Measurements from ENCODE around the gene AOPEP. TPM values are rescaled to one million over a fixed set of nuclear protein-coding genes. Genes with fewer than 3 reads are reported as not detected.

The AOPEP gene
- total RNA-seq, 1 experiment from 2014 or later = 36.4 TPM

DNA sequence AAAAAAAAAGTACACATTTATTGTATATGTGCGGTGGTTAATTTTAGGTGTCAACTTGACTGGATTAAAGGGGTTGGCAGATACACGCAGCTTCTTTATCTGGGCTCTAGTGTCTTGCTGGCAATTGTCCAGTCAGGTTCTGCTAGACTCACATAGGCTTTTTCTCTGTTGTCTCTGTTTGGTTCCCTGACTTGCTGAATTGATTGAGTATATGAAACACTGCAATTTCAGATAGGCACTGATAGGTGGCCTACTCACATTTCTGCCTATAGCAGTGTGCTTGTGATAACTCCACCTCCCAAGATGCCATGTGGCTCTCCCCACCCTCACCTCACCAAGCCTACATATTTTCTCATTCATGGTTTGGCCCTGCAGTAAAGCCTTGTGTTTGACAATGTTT, 52.5 kb downstream of the AOPEP start:
- Histone ChIP-seq H3K27me3 (ENCODE audit: control insufficient read depth, insufficient read depth, low read length) (no peaks in the 10 kb centered on the region), H3K36me3 (ENCODE audit: control insufficient read depth, insufficient read depth, low read length) (no peaks in the 10 kb centered on the region; the same call in 1 of the 2 replicates), H3K27ac (ENCODE audit: low read length) (no peak overlapping the region; the same call in 1 of the 2 replicates), H3K4me1 (ENCODE audit: control insufficient read depth, insufficient read depth, low read length) (peaks cover 22% of the 10 kb centered on the region), H3K9me3 (ENCODE audit: control insufficient read depth, insufficient read depth, low read depth, low read length) (no peaks in the 10 kb centered on the region), H3K4me3 (ENCODE audit: low read depth in 2 of 2, low read length in 2 of 2) (no peak overlapping the region)
- intact Hi-C loops (cut with micrococcal nuclease; ENCODE audit: unreplicated experiment) (no loop called here), in situ Hi-C loops (cut with HindIII; ENCODE audit: low pct_unique_long_range_greater_than_20kb, low sequenced_read_pairs) (no loop called here)
- ChIA-PET CTCF (no interaction called here), POLR2A (no interaction called here)
- TF ChIP-seq REST (IDR thresholded peaks at IDR 0.05; ENCODE audit: insufficient read depth in 1 of 2, low read depth in 2 of 2, low read length in 1 of 2) (no peak), CTCF (IDR thresholded peaks at IDR 0.05) (no peak), SIN3A (IDR thresholded peaks at IDR 0.05; ENCODE audit: borderline replicate concordance, insufficient read depth, low read depth, low read length) (no peak), POLR2AphosphoS5 (IDR thresholded peaks at IDR 0.05; ENCODE audit: low read depth, low read length) (no peak)
- BruUV-seq (replicated peaks) = no TSS peak
- no peak for ATAC-seq
- no peak for DNase-seq (ENCODE audit: low read depth, low spot score)

DNA sequence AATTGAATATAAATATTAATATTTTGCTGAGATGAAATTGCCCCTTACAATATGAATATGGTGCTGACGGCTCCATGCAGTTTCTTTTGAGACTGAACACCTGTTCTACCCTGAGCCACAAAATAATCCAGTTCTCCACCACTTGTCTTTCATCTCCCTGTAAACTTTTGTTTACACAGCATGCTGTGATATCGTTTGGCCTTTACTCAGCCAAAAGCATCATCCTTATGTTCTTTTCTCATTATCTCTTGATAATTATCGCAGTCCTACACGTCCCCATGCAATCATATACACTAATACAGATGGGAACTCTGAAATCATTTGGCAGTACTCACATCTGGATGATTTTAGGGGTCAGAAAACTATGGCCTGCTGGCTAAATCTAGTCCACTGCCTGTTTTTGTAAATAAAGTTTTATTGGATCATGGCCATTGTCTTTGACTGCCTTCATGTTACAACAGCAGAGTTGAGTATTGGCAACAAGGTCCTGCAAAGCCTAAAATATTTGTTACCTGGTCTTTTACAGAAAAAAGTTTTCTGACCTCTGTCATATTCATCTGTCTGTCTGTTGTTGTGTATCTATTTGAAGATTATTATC, 53.3 kb downstream of the AOPEP start:
- Histone ChIP-seq H3K27me3 (ENCODE audit: control insufficient read depth, insufficient read depth, low read length) (no peaks in the 10 kb centered on the region), H3K27ac (ENCODE audit: low read length) (peak overlapping the region; percentile 2; the same call in 1 of the 2 replicates), H3K9me3 (ENCODE audit: control insufficient read depth, insufficient read depth, low read depth, low read length) (no peaks in the 10 kb centered on the region), H3K4me1 (ENCODE audit: control insufficient read depth, insufficient read depth, low read length) (peaks cover 23% of the 10 kb centered on the region), H3K36me3 (ENCODE audit: control insufficient read depth, insufficient read depth, low read length) (no peaks in the 10 kb centered on the region; the same call in 1 of the 2 replicates), H3K4me3 (ENCODE audit: low read depth in 2 of 2, low read length in 2 of 2) (no peak overlapping the region)
- no peak for TF ChIP-seq POLR2AphosphoS5 (IDR thresholded peaks at IDR 0.05; ENCODE audit: low read depth, low read length)
- no peak for TF ChIP-seq CTCF (IDR thresholded peaks at IDR 0.05)
- no peak for TF ChIP-seq SIN3A (IDR thresholded peaks at IDR 0.05; ENCODE audit: borderline replicate concordance, insufficient read depth, low read depth, low read length)
- no peak for TF ChIP-seq TCF7L2 (IDR thresholded peaks at IDR 0.05; ENCODE audit: low read depth, low read length)
- no peak for TF ChIP-seq REST (IDR thresholded peaks at IDR 0.05; ENCODE audit: insufficient read depth in 1 of 2, low read depth in 2 of 2, low read length in 1 of 2)
- in situ Hi-C loops (cut with HindIII; ENCODE audit: low pct_unique_long_range_greater_than_20kb, low sequenced_read_pairs) = no loop called here
- intact Hi-C loops (cut with micrococcal nuclease; ENCODE audit: unreplicated experiment) = loop anchor here (5.0 to 10.0 kb wide), 3 partner anchors 95 to 265 kb away; no protein-coding TSS in a partner anchor
- CTCF ChIA-PET = no interaction called here
- no peak for ATAC-seq
- DNase-seq (ENCODE audit: low read depth, low spot score) = no peak
- BruUV-seq (replicated peaks) = no TSS peak
- POLR2A ChIA-PET = no interaction called here

All from Panc1 (cell line).